Cardiac muscle cell (in vitro differentiated cells and primary cell): ENCODE measurements around the gene PLPP3. TPM values are rescaled to one million over a fixed set of nuclear protein-coding genes. Genes with fewer than 3 reads are reported as not detected.

Experiments
- DNase-seq, 2 donors: peaks; one replicate each; pipeline versions ENCODE4 v3.0.0 to v3.0.0-alpha.2; 2010 to 2017; ENCODE audit warnings: low read depth in 1 of 2, low spot score in 1 of 2
- H3K27ac ChIP-seq: fragments of 200-600 bp; sonication (generic); 2 replicates; pipeline ENCODE4 v1.5.1; 2016
- H3K27me3 ChIP-seq: fragments of 200-600 bp; sonication (generic); 2 replicates; pipeline ENCODE4 v1.6.0; 2016; ENCODE audit warnings: control low read depth
- H3K36me3 ChIP-seq: fragments of 200-600 bp; sonication (generic); 2 replicates; pipeline ENCODE4 v1.5.1; 2016; ENCODE audit warnings: control low read depth
- H3K4me1 ChIP-seq: fragments of 200-600 bp; sonication (generic); 2 replicates; pipeline ENCODE4 v1.8.1; 2017; ENCODE audit warnings: low read depth, mild to moderate bottlenecking, mixed run types
- H3K4me3 ChIP-seq: fragments of 200-600 bp; sonication (generic); 2 replicates; pipeline ENCODE4 v1.5.1; 2016; ENCODE audit warnings: mild to moderate bottlenecking
- H3K9me3 ChIP-seq: fragments of 200-600 bp; sonication (generic); 2 replicates; pipeline ENCODE4 v1.5.1; 2017; ENCODE audit warnings: low read depth, mild to moderate bottlenecking, control low read depth
- polyA plus RNA-seq: library from polyadenylated mRNA; unstranded; fragments of >200 nt; fragmentation: Nextera tagmentation; extraction: Ambion mirVana; gene quantifications from 2 replicates; pipeline ENCODE4 v1.2.1, GENCODE V29; 2016
- total RNA-seq: library from RNA; depleted of rRNA; stranded (reverse); fragments of >200 nt; gene quantifications from 2 replicates; pipeline ENCODE4 v1.2.3, GENCODE V29; 2016
- TF ChIP-seq, protein P1 (sequence below): IDR thresholded peaks from 2 replicates; pipeline ENCODE4 v1.5.1; 2012; ENCODE audit warnings: low read depth, mild to moderate bottlenecking, low read length

Gene PLPP3
- total RNA-seq (56.2 and 58.2 TPM in 2 replicates), polyA plus RNA-seq (41.3 and 41.4 TPM in 2 replicates)

- Histone ChIP-seq H3K27ac (peak within 1 kb of the TSS; percentile 58), H3K27me3 (no peaks in the 10 kb centered on the region), H3K4me3 (peak within 1 kb of the TSS; percentile 84), H3K36me3 (no peaks in the 10 kb centered on the region), H3K4me1 (peaks cover 15% of the 10 kb centered on the region), H3K9me3 (no peaks in the 10 kb centered on the region)
- TF ChIP-seq, protein P1, sequence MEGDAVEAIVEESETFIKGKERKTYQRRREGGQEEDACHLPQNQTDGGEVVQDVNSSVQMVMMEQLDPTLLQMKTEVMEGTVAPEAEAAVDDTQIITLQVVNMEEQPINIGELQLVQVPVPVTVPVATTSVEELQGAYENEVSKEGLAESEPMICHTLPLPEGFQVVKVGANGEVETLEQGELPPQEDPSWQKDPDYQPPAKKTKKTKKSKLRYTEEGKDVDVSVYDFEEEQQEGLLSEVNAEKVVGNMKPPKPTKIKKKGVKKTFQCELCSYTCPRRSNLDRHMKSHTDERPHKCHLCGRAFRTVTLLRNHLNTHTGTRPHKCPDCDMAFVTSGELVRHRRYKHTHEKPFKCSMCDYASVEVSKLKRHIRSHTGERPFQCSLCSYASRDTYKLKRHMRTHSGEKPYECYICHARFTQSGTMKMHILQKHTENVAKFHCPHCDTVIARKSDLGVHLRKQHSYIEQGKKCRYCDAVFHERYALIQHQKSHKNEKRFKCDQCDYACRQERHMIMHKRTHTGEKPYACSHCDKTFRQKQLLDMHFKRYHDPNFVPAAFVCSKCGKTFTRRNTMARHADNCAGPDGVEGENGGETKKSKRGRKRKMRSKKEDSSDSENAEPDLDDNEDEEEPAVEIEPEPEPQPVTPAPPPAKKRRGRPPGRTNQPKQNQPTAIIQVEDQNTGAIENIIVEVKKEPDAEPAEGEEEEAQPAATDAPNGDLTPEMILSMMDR, result peak; percentile 61
- DNase-seq, result peak; percentile 87 to 94
These were observed at the start of gene PLPP3 for GRCh38 chr1:56578963-56579875. TSS of gene PLPP3 (minus strand) at chr1:56579563. CDS start at chr1:56579016, 547 bp downstream.

- Histone ChIP-seq H3K27me3 (no peaks in the 10 kb centered on the region), H3K4me1 (no peaks in the 10 kb centered on the region), H3K9me3 (no peaks in the 10 kb centered on the region), H3K27ac (no peak overlapping the region), H3K4me3 (no peak overlapping the region), H3K36me3 (no peaks in the 10 kb centered on the region)
- TF ChIP-seq, protein P1, result no peak
- no peak for DNase-seq
These were observed 48.3 kb upstream of the PLPP3 start for GRCh38 chr1:56627636-56628039.

GRCh38 chr1:56627019-56627635 is 47.8 kb upstream of the PLPP3 start:
- no peaks in the 10 kb centered on the region for H3K4me1 ChIP-seq
- H3K27ac ChIP-seq, result no peak overlapping the region
- H3K36me3 ChIP-seq, result no peaks in the 10 kb centered on the region
- no peaks in the 10 kb centered on the region for H3K9me3 ChIP-seq
- no peak for DNase-seq
- no peaks in the 10 kb centered on the region for H3K27me3 ChIP-seq
- TF ChIP-seq, protein P1, result no peak
- no peak overlapping the region for H3K4me3 ChIP-seq

DNA sequence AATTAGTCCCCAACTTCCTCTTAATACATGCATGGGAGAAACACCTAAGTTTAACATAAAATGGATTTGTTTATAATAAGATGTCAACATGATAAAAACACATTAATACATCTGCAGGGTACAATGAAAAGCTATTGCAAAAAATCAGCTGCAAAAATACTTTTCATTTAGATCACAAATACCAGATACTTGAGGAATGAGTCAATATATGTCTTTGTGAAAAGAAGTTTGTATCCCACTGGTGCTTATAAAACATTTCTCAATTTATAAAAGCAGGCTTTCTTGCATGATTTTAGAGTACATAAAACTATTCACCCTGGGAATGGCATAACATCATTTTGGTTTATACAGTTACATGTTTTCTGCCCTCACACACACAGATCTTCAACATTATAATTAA is 47.2 kb upstream of the PLPP3 start:
- H3K27me3 ChIP-seq, result no peaks in the 10 kb centered on the region
- H3K36me3 ChIP-seq, result no peaks in the 10 kb centered on the region
- H3K9me3 ChIP-seq, result no peaks in the 10 kb centered on the region
- no peaks in the 10 kb centered on the region for H3K4me1 ChIP-seq
- no peak overlapping the region for H3K4me3 ChIP-seq
- DNase-seq, result no peak
- H3K27ac ChIP-seq, result no peak overlapping the region
- TF ChIP-seq, protein P1, result no peak

DNA sequence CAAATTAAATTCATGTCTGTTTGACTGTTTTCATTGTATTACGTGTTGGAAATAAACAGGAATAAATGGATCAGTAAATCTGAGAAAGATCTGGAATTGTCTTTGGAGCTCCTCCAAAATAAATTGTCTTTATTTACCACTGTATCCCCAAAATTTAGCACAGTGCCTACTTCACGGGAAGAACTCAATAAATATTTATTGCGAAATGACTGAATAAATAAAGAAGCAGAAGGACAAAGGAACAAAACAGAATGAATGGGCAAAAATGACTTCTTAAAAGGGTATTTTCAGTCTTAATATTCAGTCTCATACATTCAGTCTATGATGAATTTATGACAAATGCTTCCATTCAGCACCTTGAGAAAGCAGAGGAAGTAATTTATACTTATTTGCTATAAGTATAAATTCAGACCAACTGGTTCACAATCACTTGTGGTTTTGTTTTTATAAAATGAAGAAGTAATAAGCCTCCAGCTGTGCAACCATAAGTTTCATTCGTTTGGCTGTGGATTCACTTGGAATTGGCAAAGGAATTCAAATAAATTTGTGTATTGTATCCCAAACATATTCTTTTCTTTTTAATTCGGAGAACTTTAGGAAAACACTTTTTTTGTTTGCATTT is 46.6 kb upstream of the PLPP3 start:
- H3K27me3 ChIP-seq, result no peaks in the 10 kb centered on the region
- H3K4me3 ChIP-seq, result no peak overlapping the region
- H3K27ac ChIP-seq, result no peak overlapping the region
- no peaks in the 10 kb centered on the region for H3K36me3 ChIP-seq
- TF ChIP-seq, protein P1, result no peak
- no peaks in the 10 kb centered on the region for H3K9me3 ChIP-seq
- no peak for DNase-seq
- no peaks in the 10 kb centered on the region for H3K4me1 ChIP-seq
